Liver (tissue), 3 donors: ENCODE data around the gene KANSL1.

ENCODE experiments used
- GABPA ChIP-seq, 2 donors: IDR thresholded peaks in 1 of 2; conservative IDR thresholded peaks in 1 of 2; 2 replicates each; pipeline ENCODE4 v1.6.1; 2016; ENCODE audit warnings: antibody characterized with exemption in 2 of 2, mild to moderate bottlenecking in 1 of 2, moderate library complexity in 1 of 2
- JUND ChIP-seq, 2 donors: IDR thresholded peaks; 2 replicates each; pipeline ENCODE4 v1.6.1; 2016; ENCODE audit warnings: antibody characterized with exemption in 2 of 2
- TF ChIP-seq, protein P1 (sequence below): fragments of 150-350 bp; IDR thresholded peaks from 2 replicates; pipeline ENCODE4 v1.5.1; 2017; ENCODE audit warnings: improper control_type of control experiment, low read depth, low read length; ENCODE audit not compliant: missing input control
- donor health status: healthy.
- donor health status: healthy.

DNA sequence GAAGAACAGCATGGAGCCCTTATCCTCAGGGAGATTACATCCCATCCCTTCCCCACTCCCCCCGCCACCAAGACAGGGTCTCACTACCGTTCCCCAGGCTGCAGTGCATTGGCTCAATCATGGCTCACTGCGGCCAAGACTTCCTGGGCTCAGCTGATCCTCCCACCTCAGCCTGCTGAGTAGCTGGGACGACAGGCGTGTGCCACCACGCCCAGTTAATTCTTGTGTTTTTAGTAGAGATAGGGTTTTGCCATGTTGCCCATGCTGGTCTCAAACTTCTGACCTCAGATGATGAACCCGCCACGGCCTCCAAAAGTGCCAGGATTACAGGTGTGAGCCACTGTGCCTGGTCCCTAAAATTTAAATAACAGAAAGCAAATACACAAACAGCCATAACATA lies 145.4 kb downstream of the KANSL1 start:
- TF ChIP-seq GABPA (IDR thresholded peaks at IDR 0.05 in 1 of 2, conservative IDR thresholded peaks at IDR 0.05 in 1 of 2) (no peak), JUND (IDR thresholded peaks at IDR 0.05) (no peak)
- TF ChIP-seq, protein P1, sequence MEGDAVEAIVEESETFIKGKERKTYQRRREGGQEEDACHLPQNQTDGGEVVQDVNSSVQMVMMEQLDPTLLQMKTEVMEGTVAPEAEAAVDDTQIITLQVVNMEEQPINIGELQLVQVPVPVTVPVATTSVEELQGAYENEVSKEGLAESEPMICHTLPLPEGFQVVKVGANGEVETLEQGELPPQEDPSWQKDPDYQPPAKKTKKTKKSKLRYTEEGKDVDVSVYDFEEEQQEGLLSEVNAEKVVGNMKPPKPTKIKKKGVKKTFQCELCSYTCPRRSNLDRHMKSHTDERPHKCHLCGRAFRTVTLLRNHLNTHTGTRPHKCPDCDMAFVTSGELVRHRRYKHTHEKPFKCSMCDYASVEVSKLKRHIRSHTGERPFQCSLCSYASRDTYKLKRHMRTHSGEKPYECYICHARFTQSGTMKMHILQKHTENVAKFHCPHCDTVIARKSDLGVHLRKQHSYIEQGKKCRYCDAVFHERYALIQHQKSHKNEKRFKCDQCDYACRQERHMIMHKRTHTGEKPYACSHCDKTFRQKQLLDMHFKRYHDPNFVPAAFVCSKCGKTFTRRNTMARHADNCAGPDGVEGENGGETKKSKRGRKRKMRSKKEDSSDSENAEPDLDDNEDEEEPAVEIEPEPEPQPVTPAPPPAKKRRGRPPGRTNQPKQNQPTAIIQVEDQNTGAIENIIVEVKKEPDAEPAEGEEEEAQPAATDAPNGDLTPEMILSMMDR = no peak
